ENCODE data around the gene SPTBN4.
"Not testable (repeated sequence)": the region's sequence is repeated elsewhere in the genome, so short reads cannot be mapped to it uniquely, and the experiment has no call there.

SPTBN4 gene

GRCh38 chr19:40466985-40467734, at the start of gene SPTBN4:
TSS of gene SPTBN4 (plus strand) at chr19:40467001. CDS start at chr19:40472622, 5,621 bp downstream.
- DNase-seq: no peak

- DNase-seq: no peak
Measured at GRCh38 chr19:40417643-40417981, 49.2 kb upstream of the SPTBN4 start.

- DNase-seq: no peak
Measured at GRCh38 chr19:40418040-40418439, 48.8 kb upstream of the SPTBN4 start.

DNA sequence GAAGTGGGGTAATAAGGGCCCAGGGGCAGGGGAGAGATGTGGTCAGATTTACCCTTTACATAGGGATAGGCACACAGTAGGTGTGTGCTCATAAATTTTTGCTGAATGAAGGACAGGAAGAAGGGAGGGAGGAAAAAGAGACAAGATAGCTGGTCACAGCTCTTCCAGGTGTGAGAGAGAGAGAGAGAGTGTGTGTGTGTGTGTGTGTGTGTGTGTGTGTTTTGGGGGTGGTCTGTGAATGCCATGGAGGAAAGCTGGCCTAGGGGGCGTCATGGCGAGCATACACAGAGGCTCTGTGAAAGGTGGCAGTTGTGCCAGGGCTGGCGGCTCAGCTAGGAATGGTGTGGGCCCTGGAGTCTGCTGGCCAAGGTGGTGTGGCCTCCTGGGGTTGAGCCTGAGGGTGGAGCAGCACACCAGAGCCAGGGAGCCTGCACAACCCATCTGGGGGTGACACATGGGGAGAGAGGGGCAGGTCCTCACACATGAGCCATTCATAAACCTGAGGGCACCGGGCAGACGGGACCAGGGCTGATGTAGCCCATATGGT, 47.7 kb upstream of the SPTBN4 start:
- no peak for DNase-seq

DNA sequence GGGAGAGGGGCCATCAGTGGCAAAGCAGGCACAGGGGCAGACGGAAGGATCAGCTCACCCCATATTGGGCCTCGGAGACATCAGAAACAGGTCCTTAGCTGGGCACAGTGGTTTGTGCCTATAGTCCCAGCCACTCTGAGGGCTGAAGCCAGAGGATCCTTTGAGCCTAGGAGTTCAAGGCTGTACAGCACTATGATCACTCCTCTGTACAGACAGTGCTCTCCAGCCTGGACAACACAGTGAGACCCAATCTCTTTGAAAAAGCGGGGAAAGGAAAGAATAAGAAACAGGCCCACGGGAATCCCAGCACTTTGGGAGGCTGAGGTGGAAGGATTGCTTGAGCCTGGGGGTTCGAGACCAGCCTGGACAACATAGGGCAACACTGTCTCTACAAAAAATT, 47.0 kb upstream of the SPTBN4 start:
- no peak for DNase-seq

- DNase-seq: no peak
Measured at GRCh38 chr19:40420451-40420765, 46.4 kb upstream of the SPTBN4 start.

GRCh38 chr19:40420766-40421765, 45.7 kb upstream of the SPTBN4 start:
- no peak for DNase-seq

DNA sequence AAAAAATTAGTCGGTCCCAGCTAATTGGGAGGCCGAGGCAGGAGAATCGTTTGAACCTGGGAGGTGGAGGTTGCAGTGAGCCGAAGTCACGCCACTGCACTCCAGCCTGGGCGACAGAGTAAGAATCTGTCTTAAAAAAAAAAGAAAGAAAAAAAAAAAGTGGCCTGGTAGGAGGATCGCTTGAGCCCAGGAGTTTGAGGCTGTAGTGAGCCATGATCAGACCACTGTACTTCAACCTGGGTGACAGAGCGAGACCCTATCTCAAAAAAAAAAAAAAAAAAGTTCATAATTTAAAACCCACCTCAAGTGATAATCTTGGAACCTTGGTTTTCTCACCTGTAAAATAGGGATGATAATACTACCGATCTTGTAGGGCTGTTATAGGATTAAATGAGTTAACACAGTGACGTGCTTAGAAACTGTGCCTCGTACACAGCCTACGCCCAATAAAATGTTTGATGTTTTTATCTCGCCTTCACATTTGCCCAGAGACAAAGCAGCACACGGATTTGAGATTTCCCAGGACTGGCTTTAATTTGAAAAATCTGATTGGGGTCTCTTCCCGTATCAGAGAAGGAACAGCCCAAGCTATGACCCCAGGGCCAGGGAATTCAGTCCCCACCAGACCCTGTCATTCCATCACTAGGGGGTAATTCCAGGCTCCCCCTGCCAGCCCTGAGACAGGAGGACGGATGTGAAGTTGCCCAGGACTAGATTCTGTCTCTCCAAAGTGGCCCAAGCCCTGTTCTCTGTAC, 44.6 kb upstream of the SPTBN4 start:
- DNase-seq: no peak

DNA sequence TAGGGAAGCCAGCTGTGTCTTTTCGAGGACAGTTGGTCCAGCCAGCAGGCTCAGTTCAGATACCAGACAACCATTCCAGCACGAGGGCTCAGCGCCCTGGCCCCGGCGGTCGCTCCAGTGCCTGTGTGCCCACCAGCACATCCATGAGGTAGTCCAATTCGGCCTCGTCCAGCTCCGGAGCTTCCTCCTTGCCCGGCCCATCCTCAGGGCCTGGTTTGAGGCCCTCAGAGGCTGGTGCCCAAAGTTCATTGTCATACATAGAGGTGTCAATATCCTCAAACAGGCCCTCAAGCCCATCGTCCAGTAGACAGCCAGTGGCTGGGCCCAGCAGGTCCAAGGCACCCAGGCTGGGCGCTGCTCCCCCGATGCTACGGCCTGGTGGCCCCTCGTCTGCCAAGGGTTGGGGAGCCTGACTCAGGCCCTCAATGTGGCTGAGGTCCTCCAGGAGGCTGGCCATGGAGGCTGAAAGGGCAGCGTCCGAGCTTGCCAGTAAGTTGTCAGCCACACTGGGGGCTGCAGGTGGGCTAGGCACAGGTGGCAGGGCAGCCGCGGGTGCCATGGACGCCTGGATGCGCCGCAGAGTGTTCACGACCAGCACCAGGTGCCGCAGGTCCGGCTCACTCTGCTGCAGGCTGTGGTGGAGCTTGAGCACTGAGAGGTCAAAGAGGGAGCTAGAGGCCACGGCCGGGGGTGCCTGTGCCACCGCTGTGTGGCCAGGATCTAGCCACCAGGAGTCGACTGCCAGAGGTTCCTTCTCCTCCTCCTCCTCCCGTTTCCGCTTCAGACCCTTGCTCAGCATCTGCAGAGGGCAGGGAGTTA, 43.8 kb upstream of the SPTBN4 start:
- DNase-seq: no peak

DNA sequence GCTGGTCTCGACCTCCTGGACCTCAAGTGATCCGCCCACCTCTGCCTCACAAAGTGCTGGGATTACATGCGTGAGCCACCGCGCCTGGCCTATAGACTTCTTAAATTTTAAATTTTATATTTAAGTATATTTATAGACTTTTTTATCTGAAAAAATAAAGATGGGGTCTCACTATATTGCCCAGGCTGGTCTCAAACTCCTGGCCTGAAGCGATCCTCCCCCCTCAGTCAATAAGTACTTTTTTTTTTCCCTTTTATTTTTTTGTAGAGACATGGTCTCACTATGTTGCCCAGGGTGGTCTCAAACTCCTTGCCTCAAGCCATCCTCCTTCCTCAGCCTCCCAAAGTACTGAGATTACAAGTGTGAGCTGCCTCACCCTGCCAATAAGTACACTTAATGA, 42.9 kb upstream of the SPTBN4 start:
- no peak for DNase-seq

GRCh38 chr19:40424637-40425449, 42.0 kb upstream of the SPTBN4 start:
- DNase-seq: no peak

- peak; percentile 97 for DNase-seq
Measured at GRCh38 chr19:40425450-40426287, 41.1 kb upstream of the SPTBN4 start, which contains the start of gene SERTAD1. TSS of gene SERTAD1 (minus strand) at chr19:40425992. CDS start at chr19:40423546, 2,446 bp downstream.

GRCh38 chr19:40428197-40428596, 38.6 kb upstream of the SPTBN4 start:
- DNase-seq: not testable (repeated sequence)

DNA sequence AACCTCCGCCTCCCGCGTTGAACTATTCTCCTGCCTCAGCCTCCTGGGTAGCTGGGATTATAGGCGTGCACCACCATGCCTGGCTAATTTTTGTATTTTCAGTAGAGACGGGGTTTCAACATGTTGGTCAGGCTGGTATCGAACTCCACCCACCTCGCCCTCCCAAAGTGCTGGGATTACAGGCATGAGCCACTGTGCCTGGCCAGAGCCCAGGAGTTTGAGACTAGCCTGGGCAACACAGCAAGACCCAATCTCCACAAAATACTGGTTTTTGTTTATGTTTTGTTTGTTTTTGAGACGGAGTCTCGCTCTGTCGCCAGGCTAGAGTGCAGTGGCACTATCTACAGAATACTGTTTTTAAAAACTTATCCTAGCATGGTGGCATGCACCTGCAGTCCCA, 36.6 kb upstream of the SPTBN4 start:
- not testable (repeated sequence) for DNase-seq

DNA sequence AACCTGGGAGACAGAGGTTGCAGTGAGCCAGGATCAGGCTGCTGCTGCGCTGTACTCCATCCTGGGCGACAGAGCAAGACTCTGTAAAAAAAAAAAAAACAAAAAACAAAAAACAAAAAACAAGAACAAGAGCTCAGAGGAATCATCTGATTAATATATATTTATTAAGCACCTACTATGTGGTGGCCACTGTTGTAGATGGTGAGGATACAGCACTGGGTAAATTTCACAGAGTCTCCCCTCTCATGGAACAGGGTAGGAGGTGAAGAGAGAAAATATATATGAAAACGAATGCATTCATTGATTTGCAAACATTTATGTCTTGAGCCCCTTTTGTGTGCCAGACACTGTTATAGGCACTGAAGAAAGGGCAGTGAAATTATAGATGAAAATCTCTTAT, 35.1 kb upstream of the SPTBN4 start:
- no peak for DNase-seq

DNA sequence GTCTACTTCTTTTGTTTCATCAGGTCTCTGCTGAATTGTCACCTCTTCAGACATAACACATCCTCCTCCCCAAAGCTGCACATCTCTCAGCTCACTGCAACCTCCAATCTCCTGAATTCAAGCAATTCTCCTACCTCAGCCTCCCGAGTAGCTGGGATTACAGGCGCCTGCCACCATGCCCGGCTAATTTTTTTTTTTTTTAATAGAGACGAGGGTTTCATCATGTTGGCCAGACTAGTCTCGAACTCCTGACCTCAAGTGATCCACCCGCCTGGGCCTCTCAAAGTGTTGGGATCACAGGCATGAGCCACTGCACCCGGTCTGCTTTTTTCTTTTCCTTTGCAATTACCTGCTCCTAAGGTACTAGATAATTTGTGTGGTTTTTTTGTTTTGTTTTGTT, 34.0 kb upstream of the SPTBN4 start:
- not testable (repeated sequence) for DNase-seq

GRCh38 chr19:40433391-40434216, 33.2 kb upstream of the SPTBN4 start:
- DNase-seq: peak; percentile 2

GRCh38 chr19:40438284-40438683, 28.5 kb upstream of the SPTBN4 start:
- DNase-seq: no peak

DNA sequence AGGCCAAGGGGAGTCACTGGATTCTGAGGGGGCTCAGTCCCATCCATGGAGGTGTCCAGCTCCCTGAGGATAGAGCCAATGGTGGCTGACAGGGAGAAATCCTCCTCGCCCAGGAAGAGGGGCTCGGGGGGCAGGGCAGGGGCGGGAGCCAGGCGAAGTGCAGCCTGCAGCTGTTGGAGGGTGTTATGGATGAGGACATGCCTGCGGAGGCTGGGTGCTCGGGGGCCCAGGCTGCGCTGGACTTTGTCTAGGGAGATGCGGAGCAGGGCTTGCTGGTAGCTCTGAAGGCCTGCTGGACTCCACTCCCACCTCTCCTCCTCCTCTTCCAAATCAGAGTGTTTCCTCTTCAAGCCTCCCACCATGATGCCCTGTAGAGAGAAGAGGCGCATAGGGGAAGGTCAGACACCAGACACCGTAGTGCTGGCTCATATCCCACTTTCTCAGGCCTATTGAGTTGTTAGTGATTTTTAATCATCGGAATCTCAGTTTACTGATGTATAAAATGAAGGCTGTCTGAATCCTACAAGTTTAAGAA, 25.0 kb upstream of the SPTBN4 start:
- DNase-seq: no peak
